Tibial nerve (tissue), 4 donors: ENCODE results near the gene TNFSF12. TPM values are rescaled to one million over a fixed set of nuclear protein-coding genes. Genes with fewer than 3 reads are reported as not detected.

Experiments
- DNase-seq, 2 donors: peaks; one replicate each; pipeline ENCODE4 v3.0.0-alpha.2; 2019; ENCODE audit warnings: low spot score in 2 of 2
- H3K27ac ChIP-seq, 4 donors: fragments of 200-600 bp; sonication (generic) in 3 of 4; one replicate each; pipeline ENCODE4 v1.5.1; 2017 to 2019; ENCODE audit warnings: mild to moderate bottlenecking in 1 of 4
- H3K27me3 ChIP-seq, 2 donors: fragments of 200-600 bp; sonication (generic) in 1 of 2; one replicate each; pipeline versions ENCODE4 v1.5.1 to v1.6.0; 2017 to 2019
- H3K36me3 ChIP-seq, 3 donors: fragments of 200-600 bp; sonication (generic); one replicate each; pipeline ENCODE4 v1.5.1; 2018 to 2019
- H3K4me1 ChIP-seq, 4 donors: fragments of 200-600 bp; sonication (generic) in 3 of 4; one replicate each; pipeline ENCODE4 v1.5.1; 2017 to 2019
- H3K4me3 ChIP-seq, 4 donors: fragments of 200-600 bp; sonication (generic) in 3 of 4; one replicate each; pipeline ENCODE4 v1.5.1; 2017 to 2019; ENCODE audit warnings: mild to moderate bottlenecking in 1 of 4, moderate library complexity in 1 of 4
- H3K9me3 ChIP-seq, 4 donors: fragments of 200-600 bp; sonication (generic) in 3 of 4; one replicate each; pipeline ENCODE4 v1.5.1; 2017 to 2019
- EP300 ChIP-seq, 2 donors: sonication (generic); formaldehyde crosslinking; IDR thresholded peaks; one replicate each; pipeline ENCODE4 v1.6.1; 2017; ENCODE audit warnings: antibody characterized with exemption in 2 of 2, mild to moderate bottlenecking in 1 of 2
- POLR2A ChIP-seq, 2 donors: fragments of 450-650 bp; IDR thresholded peaks; one replicate each; pipeline ENCODE4 v1.6.1; 2017; ENCODE audit warnings: antibody characterized with exemption in 2 of 2, mild to moderate bottlenecking in 2 of 2, moderate library complexity in 2 of 2
- WGBS, 2 donors: methylation state at CpG; one replicate each; pipeline ENCODE4 v1.1.5; 2018; 5-methylcytosine and 5-hydroxymethylcytosine counted together
- total RNA-seq, 4 donors: library from RNA; depleted of rRNA; stranded (reverse); fragments of >200 nt; gene quantifications; one replicate each; pipeline ENCODE4 v1.1.0, GENCODE V29; 2016
- TF ChIP-seq, protein P1 (sequence below), 5 experiments: fragments of 200-600 bp in 3 of 5; fragments of 450-650 bp in 2 of 5; sonication (generic) in 3 of 5; IDR thresholded peaks; one replicate each; pipeline ENCODE4 v1.5.1; 2016 to 2019; ENCODE audit warnings: antibody characterized with exemption in 5 of 5, mild to moderate bottlenecking in 3 of 5, moderate library complexity in 2 of 5

The TNFSF12 gene
- total RNA-seq, 4 donors from 2014 or later: 59.4 to 109 (median 98.8) TPM

DNA sequence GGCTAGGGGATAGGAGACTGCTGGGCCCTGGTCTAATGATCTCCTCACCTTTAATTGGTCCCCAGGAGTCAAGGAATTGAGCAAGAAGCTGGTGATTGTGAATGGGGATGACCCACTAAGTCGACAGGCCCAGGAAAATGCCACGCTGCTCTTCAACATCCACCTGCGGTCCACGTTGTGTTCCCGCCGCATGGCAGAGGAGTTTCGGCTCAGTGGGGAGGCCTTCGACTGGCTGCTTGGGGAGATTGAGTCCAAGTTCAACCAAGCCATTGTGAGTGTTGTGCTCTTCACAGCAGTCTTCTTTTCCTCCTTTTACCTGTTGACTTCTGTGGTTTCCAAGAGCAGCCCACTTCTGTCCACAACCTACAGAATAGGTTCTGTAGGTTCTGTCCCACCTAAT is 45.3 kb upstream of the TNFSF12 start:
- no peak for DNase-seq
- no peaks in the 10 kb centered on the region for H3K27me3 ChIP-seq
- no peaks in the 10 kb centered on the region for H3K9me3 ChIP-seq
- H3K27ac ChIP-seq: no peak overlapping the region
- H3K4me3 ChIP-seq: no peak overlapping the region
- TF ChIP-seq EP300 (IDR thresholded peaks at IDR 0.05) (no peak), POLR2A (IDR thresholded peaks at IDR 0.05) (no peak)
- TF ChIP-seq, protein P1, sequence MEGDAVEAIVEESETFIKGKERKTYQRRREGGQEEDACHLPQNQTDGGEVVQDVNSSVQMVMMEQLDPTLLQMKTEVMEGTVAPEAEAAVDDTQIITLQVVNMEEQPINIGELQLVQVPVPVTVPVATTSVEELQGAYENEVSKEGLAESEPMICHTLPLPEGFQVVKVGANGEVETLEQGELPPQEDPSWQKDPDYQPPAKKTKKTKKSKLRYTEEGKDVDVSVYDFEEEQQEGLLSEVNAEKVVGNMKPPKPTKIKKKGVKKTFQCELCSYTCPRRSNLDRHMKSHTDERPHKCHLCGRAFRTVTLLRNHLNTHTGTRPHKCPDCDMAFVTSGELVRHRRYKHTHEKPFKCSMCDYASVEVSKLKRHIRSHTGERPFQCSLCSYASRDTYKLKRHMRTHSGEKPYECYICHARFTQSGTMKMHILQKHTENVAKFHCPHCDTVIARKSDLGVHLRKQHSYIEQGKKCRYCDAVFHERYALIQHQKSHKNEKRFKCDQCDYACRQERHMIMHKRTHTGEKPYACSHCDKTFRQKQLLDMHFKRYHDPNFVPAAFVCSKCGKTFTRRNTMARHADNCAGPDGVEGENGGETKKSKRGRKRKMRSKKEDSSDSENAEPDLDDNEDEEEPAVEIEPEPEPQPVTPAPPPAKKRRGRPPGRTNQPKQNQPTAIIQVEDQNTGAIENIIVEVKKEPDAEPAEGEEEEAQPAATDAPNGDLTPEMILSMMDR (IDR thresholded peaks at IDR 0.05): no peak
- no peaks in the 10 kb centered on the region for H3K4me1 ChIP-seq
- peaks cover 17 to 100% (median 45%) of the 10 kb centered on the region in 3 donors for H3K36me3 ChIP-seq
- 94 to 100% methylated on average over 8 of the region's 8 CpGs for WGBS, 2 donors

GRCh38 chr17:7508145-7508544 is 40.7 kb upstream of the TNFSF12 start:
- Histone ChIP-seq H3K27me3 (no peaks in the 10 kb centered on the region), H3K36me3 (peaks cover 6 to 100% (median 34%) of the 10 kb centered on the region in 3 donors), H3K9me3 (no peaks in the 10 kb centered on the region), H3K4me3 (no peak overlapping the region), H3K27ac (no peak overlapping the region), H3K4me1 (no peaks in the 10 kb centered on the region)
- TF ChIP-seq, protein P1 (IDR thresholded peaks at IDR 0.05): no peak
- TF ChIP-seq POLR2A (IDR thresholded peaks at IDR 0.05) (no peak), EP300 (IDR thresholded peaks at IDR 0.05) (no peak)
- 74 to 92% methylated on average over 11 of the region's 11 CpGs for WGBS, 2 donors
- no peak for DNase-seq

DNA sequence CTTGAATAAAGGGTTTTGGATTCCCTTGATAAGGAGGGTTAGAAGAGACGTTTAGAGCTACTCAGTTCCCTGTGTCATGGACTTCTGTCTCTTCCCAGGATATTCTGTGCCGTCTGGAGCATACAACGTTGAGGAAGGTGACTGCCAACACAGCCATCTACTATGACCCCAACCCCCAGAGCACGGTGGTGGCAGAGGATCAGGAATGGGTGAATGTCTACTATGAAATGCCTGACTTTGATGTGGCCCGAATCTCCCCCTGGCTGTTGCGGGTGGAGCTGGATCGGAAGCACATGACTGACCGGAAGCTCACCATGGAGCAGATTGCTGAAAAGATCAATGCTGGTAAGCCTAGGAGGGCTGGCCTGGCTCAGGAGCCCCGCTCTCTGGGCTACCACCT is 40.0 kb upstream of the TNFSF12 start:
- 82 to 88% methylated on average over 9 of the region's 9 CpGs for WGBS, 2 donors
- H3K36me3 ChIP-seq: peaks cover 2 to 100% (median 27%) of the 10 kb centered on the region in 3 donors
- no peaks in the 10 kb centered on the region for H3K9me3 ChIP-seq
- TF ChIP-seq POLR2A (IDR thresholded peaks at IDR 0.05): no peak
- TF ChIP-seq EP300 (IDR thresholded peaks at IDR 0.05): no peak
- TF ChIP-seq, protein P1 (IDR thresholded peaks at IDR 0.05): no peak
- no peaks in the 10 kb centered on the region for H3K4me1 ChIP-seq
- DNase-seq: no peak
- H3K27me3 ChIP-seq: no peaks in the 10 kb centered on the region
- no peak overlapping the region for H3K27ac ChIP-seq
- no peak overlapping the region for H3K4me3 ChIP-seq

DNA sequence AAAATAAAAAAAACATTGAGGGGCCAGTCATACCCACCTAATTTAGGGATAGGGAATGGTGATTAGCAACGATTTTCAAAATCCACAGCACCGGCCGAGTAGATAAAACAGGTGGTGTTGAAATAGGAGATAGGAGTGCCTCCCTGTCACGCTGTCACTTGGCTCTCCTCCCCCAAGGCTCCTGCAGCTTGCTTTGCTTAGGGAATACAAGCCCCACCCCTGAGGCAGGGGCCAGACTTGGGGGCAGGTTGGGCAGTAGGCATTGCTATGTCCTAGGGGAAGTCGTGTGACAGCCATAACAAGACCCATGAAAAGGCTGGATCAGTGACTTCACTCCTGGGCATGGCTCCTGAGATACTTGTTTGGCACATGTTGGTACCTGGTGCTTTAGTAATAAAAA is 38.9 kb upstream of the TNFSF12 start:
- H3K4me1 ChIP-seq: peaks cover 0 to 6% (median 0%) of the 10 kb centered on the region in 4 donors
- 87 to 89% methylated on average over 5 of the region's 5 CpGs for WGBS, 2 donors
- no peak overlapping the region for H3K4me3 ChIP-seq
- H3K27me3 ChIP-seq: no peaks in the 10 kb centered on the region
- no peak for DNase-seq
- H3K9me3 ChIP-seq: no peaks in the 10 kb centered on the region
- H3K36me3 ChIP-seq: peaks cover 5 to 97% (median 27%) of the 10 kb centered on the region in 3 donors
- TF ChIP-seq POLR2A (IDR thresholded peaks at IDR 0.05) (no peak), EP300 (IDR thresholded peaks at IDR 0.05) (no peak)
- TF ChIP-seq, protein P1 (IDR thresholded peaks at IDR 0.05): no peak
- no peak overlapping the region for H3K27ac ChIP-seq

DNA sequence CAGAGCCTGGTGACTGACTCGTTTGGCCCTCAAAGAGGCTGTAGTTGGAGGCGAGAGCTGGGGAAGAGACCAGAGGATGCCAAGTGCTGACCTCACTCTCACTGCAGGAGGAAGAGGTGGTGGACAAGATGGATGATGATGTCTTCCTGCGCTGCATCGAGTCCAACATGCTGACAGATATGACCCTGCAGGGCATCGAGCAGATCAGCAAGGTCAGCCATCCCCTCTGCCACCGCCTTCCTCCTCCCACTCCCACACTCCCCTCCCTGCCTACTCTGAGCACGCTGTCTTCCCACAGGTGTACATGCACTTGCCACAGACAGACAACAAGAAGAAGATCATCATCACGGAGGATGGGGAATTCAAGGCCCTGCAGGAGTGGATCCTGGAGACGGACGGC is 37.8 kb upstream of the TNFSF12 start:
- DNase-seq: no peak
- TF ChIP-seq, protein P1 (IDR thresholded peaks at IDR 0.05): no peak
- TF ChIP-seq EP300 (IDR thresholded peaks at IDR 0.05): no peak
- no peak for TF ChIP-seq POLR2A (IDR thresholded peaks at IDR 0.05)
- H3K27me3 ChIP-seq: no peaks in the 10 kb centered on the region
- WGBS, 2 donors: 80 to 83% methylated on average over 10 of the region's 10 CpGs
- H3K36me3 ChIP-seq: peaks cover 3 to 85% (median 27%) of the 10 kb centered on the region in 3 donors
- no peak overlapping the region for H3K27ac ChIP-seq
- no peak overlapping the region for H3K4me3 ChIP-seq
- H3K4me1 ChIP-seq: peaks cover 0 to 13% (median 0%) of the 10 kb centered on the region in 4 donors
- no peaks in the 10 kb centered on the region for H3K9me3 ChIP-seq
